HCEC 1CT (cell line): ENCODE measurements around the gene COMMD10.
"Not testable (repeated sequence)": the region's sequence is repeated elsewhere in the genome, so short reads cannot be mapped to it uniquely, and the experiment has no call there.

Experiments
- DNase-seq: peaks from one replicate; pipeline ENCODE4 v3.0.0-alpha.2; 2017

COMMD10 gene

DNA sequence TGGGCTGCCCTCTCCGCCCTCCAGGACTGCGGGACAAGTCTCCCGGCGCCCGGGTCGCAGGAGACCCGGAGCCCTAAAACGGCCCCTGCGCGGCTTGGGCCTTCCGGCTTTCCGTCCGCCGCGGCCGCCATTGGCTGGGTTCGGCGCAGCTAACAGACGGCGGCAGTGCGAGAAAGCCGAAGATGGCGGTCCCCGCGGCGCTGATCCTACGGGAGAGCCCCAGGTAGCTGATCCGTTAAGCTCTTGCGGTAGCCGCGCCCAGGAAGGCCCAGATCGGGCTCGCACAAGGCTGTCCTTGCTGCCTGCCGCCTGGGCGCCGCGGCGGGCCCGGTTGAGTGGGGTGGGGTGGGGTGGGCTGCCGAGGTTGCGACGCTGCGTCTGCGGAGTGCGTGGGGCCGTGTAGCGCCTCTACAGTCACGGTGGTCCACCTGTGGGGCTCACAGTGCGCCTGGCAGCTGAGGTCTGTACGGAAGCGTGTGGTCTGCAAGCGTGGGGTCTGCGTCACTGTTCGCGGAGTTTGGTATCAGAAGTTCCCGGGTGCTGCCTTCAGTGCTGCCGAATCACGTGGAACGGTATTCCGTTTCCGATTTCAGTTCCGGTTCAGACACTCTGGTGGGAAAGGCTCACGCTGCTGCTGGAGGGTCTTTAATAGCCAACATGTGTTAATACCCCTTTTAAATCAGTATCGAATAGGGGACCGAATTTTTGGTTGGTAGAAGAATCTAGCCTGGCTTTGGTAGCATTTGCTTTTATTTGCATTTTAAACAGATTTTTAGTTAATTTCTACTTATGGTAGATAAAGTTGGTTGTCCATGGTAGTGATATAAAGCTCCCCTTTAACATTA lies at the start of gene COMMD10:
Gene COMMD10, plus strand, starts transcription at position 155 of the 845 bp plus-strand sequence.
- DNase-seq: peak; percentile 77

DNA sequence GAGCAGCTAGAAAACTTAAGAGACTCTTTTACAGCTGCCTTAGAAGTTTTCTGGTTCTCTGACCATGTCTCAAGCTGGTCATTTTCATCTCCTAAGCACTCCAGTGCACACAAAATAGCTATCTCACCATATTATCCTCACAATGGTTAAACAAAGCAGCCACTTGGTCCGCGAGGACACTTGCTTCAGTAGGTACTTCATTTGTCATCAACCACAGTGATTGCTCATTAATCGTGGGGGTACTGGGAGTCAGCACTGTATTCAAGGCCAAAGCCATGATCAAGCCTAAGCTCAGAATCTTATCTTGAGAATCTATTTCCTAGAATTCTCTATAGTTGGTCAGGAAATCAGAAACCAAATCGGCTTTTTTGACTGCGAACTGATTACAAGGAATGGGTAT lies 49.7 kb upstream of the COMMD10 start:
- DNase-seq: no peak

DNA sequence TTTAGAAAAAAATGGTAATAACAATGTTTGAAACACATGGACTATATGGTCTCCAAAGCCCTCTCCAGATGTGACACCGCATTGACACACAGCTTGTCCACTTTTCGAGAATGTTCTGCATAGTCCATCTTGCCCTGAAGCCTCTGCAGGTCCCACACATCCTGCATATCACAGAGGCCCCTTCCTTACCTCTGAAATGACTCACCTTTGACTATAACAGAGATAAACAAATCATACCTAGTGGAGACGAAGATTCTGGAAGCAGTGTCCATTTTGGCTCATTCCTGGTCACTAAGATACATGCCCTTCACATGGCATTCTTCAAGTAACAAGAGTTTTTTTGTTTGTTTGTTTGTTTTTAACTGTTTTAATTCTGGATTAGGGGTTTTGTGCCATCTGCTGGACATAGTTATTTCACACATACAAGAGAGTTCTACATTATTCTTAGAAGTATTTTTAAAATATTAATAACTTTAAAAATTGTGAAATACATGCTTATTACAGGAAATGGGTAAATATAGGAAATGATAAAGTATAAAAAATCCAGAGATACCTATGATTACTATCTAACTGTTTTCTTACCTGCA lies 47.5 kb upstream of the COMMD10 start:
- no peak for DNase-seq

DNA sequence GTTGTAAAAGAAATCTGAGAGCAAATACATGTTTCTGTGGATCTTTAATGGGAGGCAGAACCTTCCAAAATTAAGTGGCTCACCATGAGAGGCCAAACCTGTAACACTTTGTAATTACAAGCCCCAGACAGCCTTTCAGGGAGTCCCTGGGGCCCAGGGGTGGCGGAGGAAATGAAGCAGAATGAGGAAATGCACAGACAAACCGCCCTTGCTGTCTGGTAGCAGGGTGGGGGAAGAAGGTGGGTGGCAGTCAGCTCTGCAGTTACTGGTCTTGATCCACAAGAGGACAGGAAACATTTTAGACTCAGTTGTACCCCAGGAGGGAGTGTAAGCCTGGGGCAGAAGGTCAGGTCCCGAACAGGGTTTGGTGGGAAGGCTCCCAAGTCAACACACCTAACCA lies 46.0 kb upstream of the COMMD10 start:
- no peak for DNase-seq

DNA sequence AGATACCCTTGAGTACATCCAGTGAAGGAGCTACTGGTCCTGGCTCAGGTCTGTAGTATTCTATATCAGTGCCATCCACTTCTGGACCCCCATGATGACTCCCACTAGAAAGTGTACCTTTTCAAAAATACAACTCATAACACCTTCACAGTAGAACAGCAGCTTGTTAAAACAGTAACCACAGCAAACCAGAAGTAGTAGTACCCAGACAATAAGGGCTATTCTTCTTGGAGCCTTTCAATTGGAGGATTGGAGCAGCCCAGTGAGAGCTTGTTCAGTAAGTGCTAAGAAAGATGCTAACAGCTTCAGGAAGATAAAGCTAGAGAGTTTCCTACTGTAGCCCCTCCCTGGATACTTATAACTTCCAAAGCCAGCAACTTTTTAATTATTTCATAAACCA lies 42.5 kb upstream of the COMMD10 start:
- DNase-seq: no peak

DNA sequence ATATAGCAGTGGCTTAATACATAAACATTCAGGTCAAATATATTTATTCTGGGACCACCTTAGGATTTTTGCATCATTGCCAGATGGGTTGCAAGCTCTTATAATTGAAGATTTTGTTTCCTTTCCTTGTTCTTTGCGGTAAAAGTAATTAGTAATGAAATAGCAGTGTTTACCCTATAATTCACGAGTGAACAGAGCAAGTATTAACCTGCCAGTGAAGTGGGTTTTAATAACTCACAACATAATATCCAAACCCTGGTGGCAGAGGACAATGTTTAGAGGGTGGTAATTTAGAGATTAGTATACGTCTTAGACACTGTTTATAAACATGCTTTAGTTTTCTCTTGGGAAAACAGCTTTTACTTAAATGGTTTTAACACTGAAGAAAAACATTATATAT lies 40.8 kb upstream of the COMMD10 start:
- DNase-seq: no peak

DNA sequence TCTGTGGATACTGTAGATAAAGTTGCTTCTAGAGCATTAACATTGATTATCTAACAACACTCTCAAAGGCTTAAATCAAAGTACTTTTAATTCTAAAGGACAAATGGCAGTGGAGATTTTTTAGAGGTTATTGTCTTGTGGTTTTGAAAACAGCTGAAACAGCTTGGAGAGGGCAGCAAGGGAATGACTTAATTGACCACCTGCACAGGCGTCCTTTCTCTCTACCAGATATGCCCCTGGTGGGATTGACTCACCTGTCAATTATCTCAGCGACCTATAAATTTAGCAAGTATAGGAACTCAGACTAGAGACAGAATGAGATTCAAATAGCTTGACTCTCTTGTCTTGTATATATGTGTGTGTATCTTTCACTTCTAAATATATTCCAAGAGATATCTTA lies 39.0 kb upstream of the COMMD10 start:
- no peak for DNase-seq

DNA sequence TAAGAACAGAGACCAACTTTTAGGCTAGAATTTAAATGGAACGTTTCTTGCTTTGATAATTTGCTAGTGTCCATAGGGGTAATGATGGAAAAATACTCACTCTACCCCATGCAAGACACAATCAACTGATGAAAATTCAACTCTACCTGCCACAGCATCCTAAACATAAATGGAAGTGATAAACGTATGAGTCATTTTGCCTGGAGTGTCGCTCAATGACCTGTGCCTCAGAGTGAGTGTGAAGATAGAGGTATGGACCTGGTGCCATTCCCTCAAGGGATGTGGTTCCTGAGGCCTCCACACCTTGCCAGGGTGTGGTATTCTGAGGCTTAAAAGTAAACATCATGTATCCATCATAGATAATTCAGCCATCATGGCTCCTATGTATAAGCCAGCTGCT lies 38.6 kb upstream of the COMMD10 start:
- no peak for DNase-seq

DNA sequence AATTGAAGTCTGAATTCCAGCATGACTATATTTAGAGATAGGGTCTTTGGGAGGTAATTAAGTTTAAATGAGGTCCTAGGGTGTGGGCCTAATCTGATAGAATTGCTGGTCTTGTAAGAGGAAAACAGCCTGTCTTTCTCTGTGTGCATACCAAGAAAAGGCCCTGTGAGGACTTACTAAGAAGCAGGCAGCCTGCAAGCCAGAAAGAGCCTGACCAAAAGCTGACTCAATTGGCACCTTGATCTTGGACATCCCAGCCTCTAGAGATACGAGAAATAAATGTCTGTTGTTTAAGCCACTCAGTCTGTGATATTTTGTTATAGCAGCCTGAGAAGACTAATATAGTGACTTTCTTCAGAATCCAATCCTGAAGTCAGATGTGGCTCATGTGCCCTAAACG lies 38.0 kb upstream of the COMMD10 start:
- DNase-seq: no peak

DNA sequence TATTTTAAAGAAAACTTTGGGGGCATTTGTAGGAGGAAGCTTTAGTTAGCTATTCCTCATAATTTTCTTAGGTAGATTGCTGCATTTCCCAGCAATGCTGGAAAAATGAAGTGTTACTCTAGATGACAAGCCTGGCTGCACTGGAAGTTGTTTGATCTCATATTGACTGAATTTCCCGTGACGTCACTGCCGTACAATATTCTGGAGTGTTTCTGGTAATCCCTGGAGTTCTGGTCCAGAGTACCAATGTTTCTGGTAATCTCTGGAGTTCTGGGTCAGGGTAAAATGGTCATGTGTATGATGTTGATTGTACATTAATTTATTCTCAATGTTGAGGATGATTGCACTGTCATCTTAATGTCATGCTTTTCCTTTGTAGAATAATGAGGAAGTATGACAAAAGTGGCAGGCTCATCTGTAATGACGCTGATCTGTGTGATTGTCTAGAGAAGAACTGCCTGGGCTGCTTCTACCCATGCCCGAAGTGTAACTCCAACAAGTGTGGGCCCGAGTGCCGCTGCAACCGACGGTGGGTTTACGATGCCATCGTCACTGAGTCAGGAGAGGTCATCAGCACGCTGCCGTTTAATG lies 26.4 kb upstream of the COMMD10 start:
- no peak for DNase-seq

DNA sequence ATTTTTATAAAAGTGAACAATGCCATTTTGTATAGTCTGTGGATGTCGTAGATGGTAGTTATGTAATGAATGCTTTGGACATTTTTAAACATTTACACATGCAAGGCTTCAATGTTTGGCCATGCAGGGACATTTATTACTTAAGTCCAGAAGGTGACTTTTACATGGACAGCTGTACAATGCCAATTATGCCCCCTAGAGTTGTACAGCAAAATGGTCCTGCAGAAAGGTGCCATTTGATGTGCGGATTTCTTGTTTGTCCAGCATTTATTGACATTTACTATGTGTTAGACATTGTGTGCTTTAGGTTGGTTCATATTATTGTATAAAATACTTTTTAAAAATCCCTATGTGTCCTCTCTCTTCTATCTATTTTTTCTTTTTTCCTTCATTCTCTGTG lies 22.5 kb upstream of the COMMD10 start:
- DNase-seq: no peak

DNA sequence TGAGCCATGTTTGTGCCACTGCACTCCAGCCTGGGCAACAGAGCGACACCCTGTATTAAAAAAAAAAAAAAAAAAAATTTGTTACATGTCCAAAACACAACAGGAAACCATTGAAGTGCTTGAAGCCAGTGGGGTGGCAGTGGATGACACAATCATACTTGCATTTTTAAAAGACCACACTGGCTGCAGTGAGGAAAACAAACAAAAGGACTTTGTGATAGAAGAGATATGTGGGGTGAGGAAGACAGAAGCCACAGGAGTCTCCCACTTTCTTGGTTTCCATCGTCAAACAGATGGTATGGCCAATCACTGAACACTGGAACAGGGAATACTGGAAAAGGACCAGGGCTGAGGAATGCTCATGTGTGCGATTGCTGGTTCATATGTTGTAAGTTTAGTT lies 20.9 kb upstream of the COMMD10 start:
- DNase-seq: no peak

DNA sequence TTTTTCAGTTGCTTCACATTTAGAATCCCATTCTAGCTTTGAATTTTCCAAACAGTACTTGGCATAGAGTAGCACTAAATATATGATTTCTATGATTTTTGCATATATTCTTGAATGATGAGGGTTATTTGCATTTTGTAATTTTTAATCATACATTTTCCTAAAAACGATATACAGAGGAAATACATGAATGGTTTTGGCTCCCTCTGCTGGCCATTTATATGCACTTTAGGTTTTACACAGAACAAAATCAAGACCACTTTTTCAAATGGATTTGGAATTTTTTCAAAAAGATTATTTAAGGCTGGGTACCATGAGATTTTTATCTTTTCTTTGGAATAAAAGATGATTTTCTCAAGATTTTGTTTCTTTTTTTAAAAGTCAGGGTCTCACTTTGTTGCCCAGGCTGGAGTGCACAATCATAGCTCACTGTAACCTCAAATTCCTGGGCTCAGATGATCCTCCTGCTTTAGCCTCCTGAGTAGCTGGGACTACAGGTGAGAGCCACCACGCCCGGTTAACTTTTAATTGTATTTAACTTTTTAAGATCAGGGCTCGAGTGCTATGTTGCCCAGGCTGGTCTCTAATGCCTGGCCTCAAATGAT lies 16.7 kb upstream of the COMMD10 start:
- peak; percentile 42 for DNase-seq

DNA sequence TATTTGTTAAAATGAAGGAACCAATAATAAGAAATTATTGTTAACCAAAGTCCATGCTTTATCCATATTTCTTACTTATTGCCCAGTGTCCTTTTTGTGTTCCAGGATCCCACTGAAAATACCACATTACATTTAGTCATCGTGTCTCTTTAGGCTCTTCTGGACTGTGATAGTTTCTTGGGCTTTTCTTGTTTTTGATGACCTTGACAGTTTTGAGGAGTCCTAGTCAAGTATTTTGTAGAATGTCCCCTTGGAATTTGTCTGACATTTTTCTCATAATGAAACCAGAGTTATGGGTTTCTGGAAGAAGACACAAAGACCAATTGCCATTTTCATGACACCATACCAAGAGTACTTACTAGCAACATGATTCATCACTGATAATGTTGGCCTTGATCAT lies 13.6 kb upstream of the COMMD10 start:
- no peak for DNase-seq

DNA sequence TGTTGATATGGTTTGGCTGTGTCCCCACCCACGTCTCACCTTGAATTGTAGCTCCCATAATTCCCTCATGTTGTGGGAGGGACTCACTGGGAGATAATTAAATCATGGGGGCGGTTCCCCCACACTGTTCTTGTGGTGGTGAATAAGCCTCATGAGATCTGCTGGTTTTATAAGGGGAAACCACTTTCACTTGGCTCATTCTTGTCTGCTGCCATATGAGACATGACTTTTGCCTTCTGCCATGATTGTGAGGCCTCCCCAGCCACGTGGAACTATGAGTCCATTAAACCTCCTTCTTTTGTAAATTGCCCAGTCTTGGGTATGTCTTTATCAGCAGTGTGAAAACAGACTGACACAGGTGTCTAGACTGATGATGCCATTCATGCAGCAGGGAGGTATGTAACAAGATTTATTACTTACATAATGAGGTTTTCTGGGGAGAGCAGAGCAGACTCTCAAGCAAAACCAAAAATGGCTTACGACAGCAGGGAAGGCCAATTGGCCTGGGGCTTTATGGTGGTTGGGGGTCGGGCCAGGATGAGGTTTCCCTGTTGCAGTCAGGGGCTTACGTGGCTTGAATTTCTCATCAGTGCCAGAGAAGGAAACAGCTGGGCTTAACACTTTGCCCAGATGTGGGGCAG lies 9.5 kb upstream of the COMMD10 start:
- no peak for DNase-seq

DNA sequence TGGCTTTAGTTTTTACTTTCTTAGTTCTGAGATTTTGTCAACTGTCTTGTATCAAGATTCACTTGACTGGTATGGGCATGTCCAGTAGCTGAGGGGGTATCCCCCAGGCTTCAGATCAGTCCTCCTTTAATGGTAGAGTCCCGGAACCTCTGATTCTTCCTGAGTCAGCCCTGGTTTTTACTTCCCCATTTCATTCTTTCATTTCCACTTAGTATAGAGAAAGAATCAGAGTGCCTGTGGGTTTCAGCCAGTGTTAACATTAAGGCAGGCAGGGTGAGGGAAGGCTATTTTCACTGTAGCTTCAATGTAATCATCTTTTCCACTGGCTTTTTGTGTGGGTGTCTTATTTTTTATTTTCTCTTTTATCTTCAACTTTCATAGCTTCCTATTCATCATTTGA lies 8.3 kb upstream of the COMMD10 start:
- no peak for DNase-seq

DNA sequence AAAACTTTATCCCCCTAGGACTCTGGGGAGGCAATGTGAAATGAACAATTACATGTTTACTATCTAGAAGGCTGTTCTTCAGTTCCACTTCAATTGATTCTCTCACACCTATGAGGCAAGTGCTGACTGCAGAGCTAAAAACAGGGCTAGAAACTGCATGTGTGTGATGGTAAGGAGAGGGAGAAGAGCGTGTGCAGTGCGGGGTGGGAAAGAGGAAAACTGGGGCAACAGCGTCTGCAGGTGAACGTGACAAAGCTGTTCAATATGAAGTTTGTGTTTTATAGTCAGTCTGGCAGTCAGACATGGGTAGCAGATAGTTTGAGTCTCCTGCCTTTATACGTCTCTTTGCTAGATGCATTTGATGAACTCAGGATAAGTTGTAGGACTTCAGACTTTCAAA lies 6.6 kb upstream of the COMMD10 start:
- no peak for DNase-seq

DNA sequence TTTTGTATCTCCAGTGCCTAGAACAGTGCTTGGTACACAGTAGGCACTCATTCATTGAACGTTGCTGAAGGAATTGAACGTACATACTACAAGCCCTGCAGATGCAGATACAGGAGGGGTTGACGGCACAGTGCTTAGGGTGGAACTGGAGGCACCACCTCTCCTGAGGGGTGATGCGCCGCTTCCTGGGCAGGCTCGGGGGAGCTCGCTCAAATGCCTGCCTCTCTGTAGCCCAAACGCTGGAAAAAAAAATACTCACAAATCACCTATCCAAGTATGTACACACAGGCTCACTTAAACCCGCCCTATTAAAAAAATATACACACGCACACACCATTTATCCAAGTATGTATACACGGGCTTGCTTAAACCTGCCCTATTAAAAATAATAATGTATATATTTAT lies 536 bp upstream of the COMMD10 start:
- DNase-seq: peak; percentile 25

DNA sequence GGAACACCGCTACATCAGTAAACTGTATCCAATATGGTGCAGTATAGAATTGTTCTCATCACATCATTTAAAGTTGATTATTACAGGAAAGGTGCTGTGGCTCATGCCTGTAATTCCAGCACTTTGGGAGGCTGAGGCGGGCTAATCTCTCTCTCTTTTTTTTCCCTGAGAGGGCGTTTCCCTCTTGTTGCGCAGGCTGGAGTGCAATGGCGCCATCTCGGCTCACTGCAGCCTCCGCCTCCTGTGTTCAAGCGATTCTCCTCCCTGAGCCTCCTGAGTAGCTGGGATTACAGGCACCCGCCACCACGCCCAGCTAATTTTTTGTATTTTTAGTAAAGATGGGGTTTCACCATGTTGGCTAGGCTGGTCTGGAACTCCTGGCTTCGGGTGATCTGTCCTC lies 1.5 kb downstream of the COMMD10 start:
- DNase-seq: not testable (repeated sequence)

DNA sequence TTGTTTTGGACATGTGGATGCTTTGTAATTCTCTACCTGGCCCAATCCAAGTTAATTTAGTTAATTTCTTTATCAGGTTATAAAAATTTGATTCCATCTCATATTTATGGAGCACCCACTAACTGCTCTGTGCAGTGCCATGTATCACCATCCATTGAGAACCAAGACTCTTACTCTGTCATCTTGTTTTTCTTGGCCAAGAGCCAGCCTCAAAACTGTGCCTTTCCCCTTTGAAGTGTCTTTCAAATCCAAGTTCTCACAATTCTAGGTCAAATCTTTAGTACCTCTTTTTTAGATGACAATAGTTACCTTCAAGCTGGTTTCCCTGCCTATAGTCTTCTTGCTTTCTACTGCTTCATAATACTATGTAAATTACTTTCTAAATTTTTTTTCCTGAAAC lies 3.2 kb downstream of the COMMD10 start:
- DNase-seq: no peak

DNA sequence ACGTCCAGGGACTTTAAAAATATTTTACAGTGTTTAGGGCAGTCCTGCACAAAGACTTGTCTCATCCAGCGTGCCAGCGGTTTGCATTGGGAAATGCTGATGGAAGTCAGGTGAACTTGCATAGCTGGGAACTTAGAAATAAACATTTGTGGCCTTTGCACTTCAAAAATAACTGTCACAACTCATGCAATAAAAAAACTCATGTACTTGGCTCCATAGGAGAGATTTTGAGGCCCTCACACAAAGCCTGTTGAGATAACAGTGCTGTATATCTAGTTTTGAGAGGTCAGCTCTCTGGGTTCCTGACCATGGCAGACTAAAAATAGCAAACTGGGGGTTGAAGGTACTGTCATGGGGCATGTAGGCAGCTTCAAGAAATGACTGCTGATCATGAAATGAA lies 5.5 kb downstream of the COMMD10 start:
- no peak for DNase-seq

DNA sequence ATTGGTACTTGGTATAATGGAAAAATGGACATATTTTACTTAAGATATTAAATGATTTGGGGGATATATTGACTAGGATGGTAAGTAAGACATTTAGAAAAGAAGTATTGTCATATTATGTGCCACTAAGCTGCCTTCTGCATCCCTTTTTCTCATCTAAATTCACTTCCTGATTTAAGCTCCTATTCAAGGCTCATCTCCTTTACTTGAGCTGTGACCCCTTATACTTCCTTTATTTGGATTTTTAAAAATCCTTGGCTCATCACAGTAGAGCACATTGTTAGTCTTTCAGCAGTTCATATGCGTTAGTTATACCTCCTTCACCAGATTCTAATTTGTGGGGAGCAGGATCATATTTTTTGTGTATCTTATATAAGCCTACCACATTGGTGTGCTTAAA lies 6.6 kb downstream of the COMMD10 start:
- DNase-seq: no peak

DNA sequence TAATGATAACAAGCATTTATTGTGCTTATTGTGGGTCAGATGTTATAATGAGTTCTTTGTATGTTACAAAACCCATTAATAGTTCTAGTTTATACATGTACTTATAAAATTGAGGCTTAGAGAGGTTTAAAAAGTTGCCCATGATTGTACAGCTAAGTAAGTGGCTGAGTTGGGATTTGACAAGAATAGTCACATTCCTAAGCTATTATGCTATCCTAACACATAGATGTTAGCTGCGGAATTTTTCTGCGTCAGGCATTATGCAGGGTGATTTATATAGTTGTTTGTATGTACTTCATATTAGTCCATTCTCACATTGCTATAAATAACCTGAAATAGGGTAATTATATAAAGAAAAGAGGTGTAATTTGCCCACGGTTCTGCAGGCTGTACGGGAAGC lies 12.5 kb downstream of the COMMD10 start:
- DNase-seq: no peak

DNA sequence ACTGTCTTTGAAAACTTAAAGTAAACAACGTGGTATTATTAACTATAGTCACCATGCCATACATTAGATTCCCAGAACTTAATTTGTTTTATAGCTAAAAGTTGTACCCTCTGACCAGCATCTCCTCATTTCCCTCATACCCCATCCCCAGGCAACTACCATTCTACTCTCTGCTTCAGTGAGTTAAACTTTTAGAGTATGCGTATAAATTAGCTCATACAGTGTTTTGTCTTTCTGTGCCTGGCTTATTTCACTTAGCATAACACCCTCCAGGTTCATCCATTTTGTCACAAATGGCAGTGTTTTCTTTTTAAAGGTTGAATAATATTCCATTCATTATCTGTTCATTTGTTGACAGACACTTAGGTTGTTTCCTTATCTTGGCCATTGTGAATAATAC lies 14.2 kb downstream of the COMMD10 start:
- DNase-seq: no peak
